Measurements from ENCODE around the gene PKD1.

The PKD1 gene

GRCh38 chr16:2077696-2078095, 58.0 kb downstream of the PKD1 start:
- DNase-seq (ENCODE audit: insufficient read length, low spot score) (no peak), FAIRE-seq (no peak)
- no peak for TF ChIP-seq CTCF (IDR thresholded peaks at IDR 0.05; ENCODE audit: insufficient read depth, missing control alignments)

GRCh38 chr16:2077016-2077415, 58.7 kb downstream of the PKD1 start:
- no peak for TF ChIP-seq CTCF (IDR thresholded peaks at IDR 0.05; ENCODE audit: insufficient read depth, missing control alignments)
- DNase-seq (ENCODE audit: insufficient read length, low spot score) (no peak), FAIRE-seq (no peak)

GRCh38 chr16:2076072-2076865, 59.4 kb downstream of the PKD1 start:
- no peak for TF ChIP-seq CTCF (IDR thresholded peaks at IDR 0.05; ENCODE audit: insufficient read depth, missing control alignments)
- DNase-seq (ENCODE audit: insufficient read length, low spot score), result no peak
- no peak for FAIRE-seq

GRCh38 chr16:2075631-2076030, 60.1 kb downstream of the PKD1 start:
- FAIRE-seq (no peak), DNase-seq (ENCODE audit: insufficient read length, low spot score) (no peak)
- no peak for TF ChIP-seq CTCF (IDR thresholded peaks at IDR 0.05; ENCODE audit: insufficient read depth, missing control alignments)

- TF ChIP-seq CTCF (IDR thresholded peaks at IDR 0.05; ENCODE audit: insufficient read depth, missing control alignments), result no peak
- DNase-seq (ENCODE audit: insufficient read length, low spot score) (no peak), FAIRE-seq (no peak)
These were observed 61.6 kb downstream of the PKD1 start for GRCh38 chr16:2074071-2074470.

- FAIRE-seq (no peak), DNase-seq (ENCODE audit: insufficient read length, low spot score) (no peak)
These were observed 62.8 kb downstream of the PKD1 start for GRCh38 chr16:2072926-2073325.

More at GRCh38 chr16:2072926-2073325, 62.8 kb downstream of the PKD1 start:
- no peak for TF ChIP-seq CTCF (IDR thresholded peaks at IDR 0.05; ENCODE audit: insufficient read depth, missing control alignments)

All from D721Med (cell line).